Fibroblast of the conjunctiva (primary cell): Measurements from ENCODE around the gene STYXL1.

Experiments
- DNase-seq: peaks from one replicate; pipeline ENCODE4 v3.0.0-alpha.2; 2010; ENCODE audit warnings: low read depth

The STYXL1 gene

GRCh38 chr7:75979759-75980429 is 67.9 kb downstream of the STYXL1 start:
- DNase-seq: no peak

GRCh38 chr7:75977743-75978142 is 70.1 kb downstream of the STYXL1 start:
- DNase-seq: peak; percentile 84

GRCh38 chr7:75971961-75972763 is 75.6 kb downstream of the STYXL1 start:
- no peak for DNase-seq

- no peak for DNase-seq
Measured at GRCh38 chr7:75971309-75971960, 76.4 kb downstream of the STYXL1 start.

GRCh38 chr7:75969704-75970498 is 77.9 kb downstream of the STYXL1 start:
- DNase-seq: no peak

- no peak for DNase-seq
Measured at GRCh38 chr7:75969182-75969581, 78.6 kb downstream of the STYXL1 start.

GRCh38 chr7:75968561-75969001 is 79.2 kb downstream of the STYXL1 start:
- no peak for DNase-seq

GRCh38 chr7:75968012-75968411 is 79.8 kb downstream of the STYXL1 start:
- no peak for DNase-seq

- DNase-seq: no peak
Measured at GRCh38 chr7:75967487-75967997, 80.3 kb downstream of the STYXL1 start.

- DNase-seq: no peak
Measured at GRCh38 chr7:75967055-75967454, 80.7 kb downstream of the STYXL1 start.

- DNase-seq: peak; percentile 65
Measured at GRCh38 chr7:75966190-75966961, 81.4 kb downstream of the STYXL1 start.

GRCh38 chr7:75965617-75966016 is 82.2 kb downstream of the STYXL1 start:
- DNase-seq: no peak

GRCh38 chr7:75963381-75963995 is 84.3 kb downstream of the STYXL1 start:
- no peak for DNase-seq

- peak; percentile 29 for DNase-seq
Measured at GRCh38 chr7:75962607-75963380, 85.0 kb downstream of the STYXL1 start.

GRCh38 chr7:75961218-75961617 is 86.6 kb downstream of the STYXL1 start:
- no peak for DNase-seq

- no peak for DNase-seq
Measured at GRCh38 chr7:75960372-75960771, 87.4 kb downstream of the STYXL1 start.

GRCh38 chr7:75958802-75959543 is 88.8 kb downstream of the STYXL1 start:
- no peak for DNase-seq

GRCh38 chr7:75957021-75957736 is 90.6 kb downstream of the STYXL1 start:
- DNase-seq: no peak
